ENCODE data around the gene MYPN. TPM values are rescaled to one million over a fixed set of nuclear protein-coding genes. Genes with fewer than 3 reads are reported as not detected.

Gene MYPN
- total and polyA plus RNA-seq, 2 experiments from 2014 or later = not detected

DNA sequence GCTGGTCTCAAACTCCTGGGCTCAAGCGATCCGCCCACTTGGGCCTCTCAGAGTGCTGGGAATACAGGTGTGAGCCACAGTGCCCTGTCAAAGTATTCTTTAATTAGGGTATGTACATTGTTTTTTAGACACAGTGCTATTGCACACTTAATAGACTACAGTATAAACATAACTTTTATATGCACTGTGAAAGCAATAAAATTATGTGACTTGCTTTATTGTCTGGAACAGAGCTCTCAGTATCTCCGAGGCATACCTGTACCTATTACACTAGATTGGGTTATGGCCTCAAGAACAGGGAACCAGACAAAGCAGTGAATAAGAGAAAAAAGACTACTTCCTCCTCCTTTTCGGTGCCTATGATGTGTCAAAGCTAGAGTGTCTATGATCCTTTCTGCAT, 109.5 kb downstream of the MYPN start:
- no peaks in the 10 kb centered on the region for H3K9me3 Mint-ChIP-seq
- TF ChIP-seq POLR2AphosphoS5 (IDR thresholded peaks at IDR 0.05; ENCODE audit: low read depth) = no peak
- no peak for TF ChIP-seq NANOG (IDR thresholded peaks at IDR 0.05; ENCODE audit: borderline replicate concordance)
- TF ChIP-seq ZNF114 (CRISPR knock-in tag; IDR thresholded peaks at IDR 0.05) = no peak
- TF ChIP-seq JUNB (IDR thresholded peaks at IDR 0.05; ENCODE audit: unreplicated experiment) = no peak
- TF ChIP-seq CREB1 (CRISPR knock-in tag; IDR thresholded peaks at IDR 0.05; ENCODE audit: low read depth) = no peak
- no peak for TF ChIP-seq EZH2 (IDR thresholded peaks at IDR 0.05; ENCODE audit: low read depth, unreplicated experiment)
- TF ChIP-seq, protein P1, sequence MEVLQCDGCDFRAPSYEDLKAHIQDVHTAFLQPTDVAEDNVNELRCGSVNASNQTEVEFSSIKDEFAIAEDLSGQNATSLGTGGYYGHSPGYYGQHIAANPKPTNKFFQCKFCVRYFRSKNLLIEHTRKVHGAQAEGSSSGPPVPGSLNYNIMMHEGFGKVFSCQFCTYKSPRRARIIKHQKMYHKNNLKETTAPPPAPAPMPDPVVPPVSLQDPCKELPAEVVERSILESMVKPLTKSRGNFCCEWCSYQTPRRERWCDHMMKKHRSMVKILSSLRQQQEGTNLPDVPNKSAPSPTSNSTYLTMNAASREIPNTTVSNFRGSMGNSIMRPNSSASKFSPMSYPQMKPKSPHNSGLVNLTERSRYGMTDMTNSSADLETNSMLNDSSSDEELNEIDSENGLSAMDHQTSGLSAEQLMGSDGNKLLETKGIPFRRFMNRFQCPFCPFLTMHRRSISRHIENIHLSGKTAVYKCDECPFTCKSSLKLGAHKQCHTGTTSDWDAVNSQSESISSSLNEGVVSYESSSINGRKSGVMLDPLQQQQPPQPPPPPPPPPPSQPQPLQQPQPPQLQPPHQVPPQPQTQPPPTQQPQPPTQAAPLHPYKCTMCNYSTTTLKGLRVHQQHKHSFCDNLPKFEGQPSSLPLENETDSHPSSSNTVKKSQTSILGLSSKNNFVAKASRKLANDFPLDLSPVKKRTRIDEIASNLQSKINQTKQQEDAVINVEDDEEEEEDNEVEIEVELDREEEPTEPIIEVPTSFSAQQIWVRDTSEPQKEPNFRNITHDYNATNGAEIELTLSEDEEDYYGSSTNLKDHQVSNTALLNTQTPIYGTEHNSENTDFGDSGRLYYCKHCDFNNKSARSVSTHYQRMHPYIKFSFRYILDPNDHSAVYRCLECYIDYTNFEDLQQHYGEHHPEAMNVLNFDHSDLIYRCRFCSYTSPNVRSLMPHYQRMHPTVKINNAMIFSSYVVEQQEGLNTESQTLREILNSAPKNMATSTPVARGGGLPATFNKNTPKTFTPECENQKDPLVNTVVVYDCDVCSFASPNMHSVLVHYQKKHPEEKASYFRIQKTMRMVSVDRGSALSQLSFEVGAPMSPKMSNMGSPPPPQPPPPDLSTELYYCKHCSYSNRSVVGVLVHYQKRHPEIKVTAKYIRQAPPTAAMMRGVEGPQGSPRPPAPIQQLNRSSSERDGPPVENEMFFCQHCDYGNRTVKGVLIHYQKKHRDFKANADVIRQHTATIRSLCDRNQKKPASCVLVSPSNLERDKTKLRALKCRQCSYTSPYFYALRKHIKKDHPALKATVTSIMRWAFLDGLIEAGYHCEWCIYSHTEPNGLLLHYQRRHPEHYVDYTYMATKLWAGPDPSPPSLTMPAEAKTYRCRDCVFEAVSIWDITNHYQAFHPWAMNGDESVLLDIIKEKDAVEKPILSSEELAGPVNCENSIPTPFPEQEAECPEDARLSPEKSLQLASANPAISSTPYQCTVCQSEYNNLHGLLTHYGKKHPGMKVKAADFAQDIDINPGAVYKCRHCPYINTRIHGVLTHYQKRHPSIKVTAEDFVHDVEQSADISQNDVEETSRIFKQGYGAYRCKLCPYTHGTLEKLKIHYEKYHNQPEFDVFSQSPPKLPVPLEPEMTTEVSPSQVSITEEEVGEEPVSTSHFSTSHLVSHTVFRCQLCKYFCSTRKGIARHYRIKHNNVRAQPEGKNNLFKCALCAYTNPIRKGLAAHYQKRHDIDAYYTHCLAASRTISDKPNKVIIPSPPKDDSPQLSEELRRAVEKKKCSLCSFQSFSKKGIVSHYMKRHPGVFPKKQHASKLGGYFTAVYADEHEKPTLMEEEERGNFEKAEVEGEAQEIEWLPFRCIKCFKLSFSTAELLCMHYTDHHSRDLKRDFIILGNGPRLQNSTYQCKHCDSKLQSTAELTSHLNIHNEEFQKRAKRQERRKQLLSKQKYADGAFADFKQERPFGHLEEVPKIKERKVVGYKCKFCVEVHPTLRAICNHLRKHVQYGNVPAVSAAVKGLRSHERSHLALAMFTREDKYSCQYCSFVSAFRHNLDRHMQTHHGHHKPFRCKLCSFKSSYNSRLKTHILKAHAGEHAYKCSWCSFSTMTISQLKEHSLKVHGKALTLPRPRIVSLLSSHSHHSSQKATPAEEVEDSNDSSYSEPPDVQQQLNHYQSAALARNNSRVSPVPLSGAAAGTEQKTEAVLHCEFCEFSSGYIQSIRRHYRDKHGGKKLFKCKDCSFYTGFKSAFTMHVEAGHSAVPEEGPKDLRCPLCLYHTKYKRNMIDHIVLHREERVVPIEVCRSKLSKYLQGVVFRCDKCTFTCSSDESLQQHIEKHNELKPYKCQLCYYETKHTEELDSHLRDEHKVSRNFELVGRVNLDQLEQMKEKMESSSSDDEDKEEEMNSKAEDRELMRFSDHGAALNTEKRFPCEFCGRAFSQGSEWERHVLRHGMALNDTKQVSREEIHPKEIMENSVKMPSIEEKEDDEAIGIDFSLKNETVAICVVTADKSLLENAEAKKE (CRISPR knock-in tag; IDR thresholded peaks at IDR 0.05) = no peak
- TF ChIP-seq STAT1 (IDR thresholded peaks at IDR 0.05; ENCODE audit: unreplicated experiment) = no peak
- TF ChIP-seq EZH2phosphoT487 (IDR thresholded peaks at IDR 0.05; ENCODE audit: unreplicated experiment) = no peak
- no peak for TF ChIP-seq ZNF331 (CRISPR knock-in tag; IDR thresholded peaks at IDR 0.05; ENCODE audit: low read depth)
- TF ChIP-seq, protein P2, sequence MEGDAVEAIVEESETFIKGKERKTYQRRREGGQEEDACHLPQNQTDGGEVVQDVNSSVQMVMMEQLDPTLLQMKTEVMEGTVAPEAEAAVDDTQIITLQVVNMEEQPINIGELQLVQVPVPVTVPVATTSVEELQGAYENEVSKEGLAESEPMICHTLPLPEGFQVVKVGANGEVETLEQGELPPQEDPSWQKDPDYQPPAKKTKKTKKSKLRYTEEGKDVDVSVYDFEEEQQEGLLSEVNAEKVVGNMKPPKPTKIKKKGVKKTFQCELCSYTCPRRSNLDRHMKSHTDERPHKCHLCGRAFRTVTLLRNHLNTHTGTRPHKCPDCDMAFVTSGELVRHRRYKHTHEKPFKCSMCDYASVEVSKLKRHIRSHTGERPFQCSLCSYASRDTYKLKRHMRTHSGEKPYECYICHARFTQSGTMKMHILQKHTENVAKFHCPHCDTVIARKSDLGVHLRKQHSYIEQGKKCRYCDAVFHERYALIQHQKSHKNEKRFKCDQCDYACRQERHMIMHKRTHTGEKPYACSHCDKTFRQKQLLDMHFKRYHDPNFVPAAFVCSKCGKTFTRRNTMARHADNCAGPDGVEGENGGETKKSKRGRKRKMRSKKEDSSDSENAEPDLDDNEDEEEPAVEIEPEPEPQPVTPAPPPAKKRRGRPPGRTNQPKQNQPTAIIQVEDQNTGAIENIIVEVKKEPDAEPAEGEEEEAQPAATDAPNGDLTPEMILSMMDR (conservative IDR thresholded peaks at IDR 0.05; ENCODE audit: low read depth in 2 of 2) = no peak
- no peaks in the 10 kb centered on the region for H3K4me1 ChIP-seq (ENCODE audit: insufficient read depth)
- H3K79me2 ChIP-seq (replicated peaks; ENCODE audit: insufficient read depth) = no peaks in the 10 kb centered on the region
- H3K27me3 ChIP-seq (ENCODE audit: insufficient read depth) = no peaks in the 10 kb centered on the region
- no peak for DNase-seq (ENCODE audit: low spot score)
- H3K4me3 ChIP-seq = no peak overlapping the region
- ATAC-seq = no peak
- no peak overlapping the region for H3K27ac ChIP-seq (ENCODE audit: low read depth)
- no peak overlapping the region for H3K4me3 Mint-ChIP-seq
- no peaks in the 10 kb centered on the region for H3K27me3 Mint-ChIP-seq (ENCODE audit: insufficient read depth, low read depth, poor library complexity)
- no peaks in the 10 kb centered on the region; the same call in 2 of the 3 replicates for H3K4me1 Mint-ChIP-seq
- no peak overlapping the region for H3K4me2 ChIP-seq
- H3K36me3 Mint-ChIP-seq (ENCODE audit: low read depth) = no peaks in the 10 kb centered on the region
- no peaks in the 10 kb centered on the region for H3F3A ChIP-seq (replicated peaks; ENCODE audit: low read depth)
- no peaks in the 10 kb centered on the region for H3K36me3 ChIP-seq (ENCODE audit: insufficient read depth)
- no peak overlapping the region for H3K27ac Mint-ChIP-seq
- H4K20me1 ChIP-seq (replicated peaks; ENCODE audit: insufficient read depth) = no peaks in the 10 kb centered on the region
- H3K9me2 ChIP-seq (ENCODE audit: insufficient read depth) = 0 out of 2 replicates have a peak, but pooled peaks cover 4% of the 10 kb centered on the region
- H2AFZ ChIP-seq = 0 out of 2 replicates have a peak overlapping the region, but pooled peaks have one; percentile 18
